Naive B cell (primary cell): ENCODE data around the gene APBB1IP. TPM values are rescaled to one million over a fixed set of nuclear protein-coding genes. Genes with fewer than 3 reads are reported as not detected.
"Not testable (repeated sequence)": the region's sequence is repeated elsewhere in the genome, so short reads cannot be mapped to it uniquely, and the experiment has no call there.

ENCODE experiments used
- ATAC-seq, 2 donors: fragments of 150-1000 bp; cut with Tn5 transposase; 2 replicates each; pipeline ENCODE4 v1.10.0; 2021; ENCODE audit warnings: low read depth in 2 of 2, mild to moderate bottlenecking in 2 of 2, moderate library complexity in 2 of 2
- DNase-seq: peaks from one replicate; pipeline ENCODE4 v3.0.0; 2022
- H3K27ac Mint-ChIP-seq, 6 donors: one replicate each; pipeline ENCODE4 v1.8.0; 2020 to 2022; ENCODE audit warnings: mild to moderate bottlenecking in 6 of 6, mixed read lengths in 6 of 6, moderate library complexity in 5 of 6, inconsistent platforms in 2 of 6
- H3K27me3 Mint-ChIP-seq, 3 donors: one replicate each; pipeline ENCODE4 v1.8.0; 2021 to 2022; ENCODE audit warnings: mixed read lengths in 3 of 3, mild to moderate bottlenecking in 1 of 3
- H3K36me3 Mint-ChIP-seq, 2 donors: one replicate each; pipeline ENCODE4 v1.8.0; 2020 to 2022; ENCODE audit warnings: mixed read lengths in 2 of 2, inconsistent platforms in 1 of 2, mild to moderate bottlenecking in 1 of 2
- H3K4me1 Mint-ChIP-seq, 3 donors: one replicate each; pipeline ENCODE4 v1.8.0; 2020 to 2022; ENCODE audit warnings: mixed read lengths in 3 of 3, inconsistent platforms in 1 of 3, mild to moderate bottlenecking in 1 of 3, moderate library complexity in 1 of 3
- H3K4me3 Mint-ChIP-seq, 8 donors: one replicate each; pipeline ENCODE4 v1.8.0; 2020 to 2022; ENCODE audit warnings: mild to moderate bottlenecking in 8 of 8, mixed read lengths in 8 of 8, moderate library complexity in 8 of 8, inconsistent platforms in 2 of 8
- H3K9me3 Mint-ChIP-seq, 7 donors: one replicate each; pipeline ENCODE4 v1.8.0; 2020 to 2022; ENCODE audit warnings: mixed read lengths in 7 of 7, mild to moderate bottlenecking in 5 of 7, inconsistent platforms in 2 of 7, moderate library complexity in 1 of 7
- polyA plus RNA-seq, 6 donors: library from polyadenylated mRNA; unstranded; fragments of 300-500 nt; fragmentation: Illumina TruSeq; gene quantifications; one replicate each; pipeline ENCODE4 v1.2.3, GENCODE V29; 2021; ENCODE audit warnings: low read depth in 6 of 6

Gene APBB1IP
- polyA plus RNA-seq, result 10 to 100 TPM; 40.1 to 76.1 (median 45.0) TPM

GRCh38 chr10:26437637-26438461 is at the start of gene APBB1IP:
TSS of gene APBB1IP (plus strand) at chr10:26438341. CDS start at chr10:26492327, 53,986 bp downstream.
- Mint-ChIP-seq H3K27me3 (no peaks in the 10 kb centered on the region), H3K27ac (peak within 1 kb of the TSS; percentile 93 to 96 (median 96)), H3K4me3 (peak within 1 kb of the TSS; percentile 85 to 98 (median 94)), H3K36me3 (peaks cover 0 to 11% of the 10 kb centered on the region in 2 donors), H3K4me1 (peaks cover 51 to 56% (median 52%) of the 10 kb centered on the region in 3 donors), H3K9me3 (no peaks in the 10 kb centered on the region)
- peak; percentile 75 to 76 for ATAC-seq
- peak; percentile 70 for DNase-seq

GRCh38 chr10:26389533-26389932 is 48.6 kb upstream of the APBB1IP start:
- no peak for DNase-seq
- Mint-ChIP-seq H3K9me3 (peaks cover 3 to 12% (median 5%) of the 10 kb centered on the region in 7 donors), H3K27me3 (peaks cover 5 to 20% (median 13%) of the 10 kb centered on the region in 3 donors), H3K4me3 (no peak overlapping the region), H3K36me3 (peaks cover 4 to 7% of the 10 kb centered on the region in 2 donors), H3K27ac (no peak overlapping the region), H3K4me1 (peaks cover 5 to 10% (median 8%) of the 10 kb centered on the region in 3 donors)
- no peak for ATAC-seq

- H3K27ac Mint-ChIP-seq, result no peak overlapping the region
- H3K9me3 Mint-ChIP-seq, result peaks cover 3 to 12% (median 5%) of the 10 kb centered on the region in 7 donors
- DNase-seq, result peak; percentile 4
- H3K27me3 Mint-ChIP-seq, result peaks cover 5 to 20% (median 13%) of the 10 kb centered on the region in 3 donors
- peak; percentile 68 to 90 for ATAC-seq
- H3K4me3 Mint-ChIP-seq, result peak overlapping the region; percentile 23 to 85 (median 62)
- H3K36me3 Mint-ChIP-seq, result peaks cover 4 to 7% of the 10 kb centered on the region in 2 donors
- H3K4me1 Mint-ChIP-seq, result peaks cover 5 to 10% (median 8%) of the 10 kb centered on the region in 3 donors
Observed at GRCh38 chr10:26391701-26392695, 46.1 kb upstream of the APBB1IP start.

GRCh38 chr10:26398353-26398752 is 39.8 kb upstream of the APBB1IP start:
- H3K4me3 Mint-ChIP-seq, ATAC-seq, H3K4me1 Mint-ChIP-seq, H3K9me3 Mint-ChIP-seq, DNase-seq: not testable (repeated sequence)
- H3K27me3 Mint-ChIP-seq, result peaks cover 8 to 11% (median 11%) of the 10 kb centered on the region in 3 donors
- H3K27ac Mint-ChIP-seq, result peak overlapping the region in 1 of 6 donors; percentile 68
- H3K36me3 Mint-ChIP-seq, result peaks cover 0 to 17% of the 10 kb centered on the region in 2 donors

GRCh38 chr10:26407406-26407969 is 30.7 kb upstream of the APBB1IP start:
- no peak for ATAC-seq
- Mint-ChIP-seq H3K27ac (peak overlapping the region in 1 of 6 donors; percentile 61), H3K27me3 (no peaks in the 10 kb centered on the region), H3K4me3 (no peak overlapping the region), H3K36me3 (no peaks in the 10 kb centered on the region), H3K9me3 (no peaks in the 10 kb centered on the region), H3K4me1 (peaks cover 8 to 17% (median 11%) of the 10 kb centered on the region in 3 donors)
- no peak for DNase-seq

- peak; percentile 25 to 43 for ATAC-seq
- Mint-ChIP-seq H3K36me3 (no peaks in the 10 kb centered on the region), H3K4me3 (no peak overlapping the region), H3K9me3 (no peaks in the 10 kb centered on the region), H3K27me3 (no peaks in the 10 kb centered on the region), H3K27ac (peak overlapping the region in 1 of 6 donors; percentile 25), H3K4me1 (peaks cover 12 to 28% (median 17%) of the 10 kb centered on the region in 3 donors)
- DNase-seq, result no peak
Observed at GRCh38 chr10:26408858-26409494, 29.2 kb upstream of the APBB1IP start.

- H3K9me3 Mint-ChIP-seq, result no peaks in the 10 kb centered on the region
- DNase-seq, result no peak
- H3K36me3 Mint-ChIP-seq, result no peaks in the 10 kb centered on the region
- no peak overlapping the region for H3K27ac Mint-ChIP-seq
- H3K4me1 Mint-ChIP-seq, result peaks cover 12 to 29% (median 17%) of the 10 kb centered on the region in 3 donors
- ATAC-seq, result no peak
- no peak overlapping the region for H3K4me3 Mint-ChIP-seq
- H3K27me3 Mint-ChIP-seq, result no peaks in the 10 kb centered on the region
Observed at GRCh38 chr10:26410356-26410755, 27.8 kb upstream of the APBB1IP start.

GRCh38 chr10:26412932-26413331 is 25.2 kb upstream of the APBB1IP start:
- Mint-ChIP-seq H3K27me3 (no peaks in the 10 kb centered on the region), H3K36me3 (no peaks in the 10 kb centered on the region), H3K27ac (no peak overlapping the region), H3K9me3 (no peaks in the 10 kb centered on the region), H3K4me3 (no peak overlapping the region), H3K4me1 (peaks cover 12 to 35% (median 17%) of the 10 kb centered on the region in 3 donors)
- DNase-seq (no peak), ATAC-seq (no peak)

GRCh38 chr10:26413375-26413774 is 24.8 kb upstream of the APBB1IP start:
- peaks cover 10 to 31% (median 16%) of the 10 kb centered on the region in 3 donors for H3K4me1 Mint-ChIP-seq
- no peaks in the 10 kb centered on the region for H3K36me3 Mint-ChIP-seq
- no peak for ATAC-seq
- no peaks in the 10 kb centered on the region for H3K9me3 Mint-ChIP-seq
- H3K27ac Mint-ChIP-seq, result peak overlapping the region in 1 of 6 donors; percentile 72
- DNase-seq, result no peak
- H3K27me3 Mint-ChIP-seq, result no peaks in the 10 kb centered on the region
- H3K4me3 Mint-ChIP-seq, result no peak overlapping the region

- H3K36me3 Mint-ChIP-seq, result no peaks in the 10 kb centered on the region
- no peak for ATAC-seq
- no peaks in the 10 kb centered on the region for H3K9me3 Mint-ChIP-seq
- H3K27ac Mint-ChIP-seq, result no peak overlapping the region
- no peak for DNase-seq
- no peaks in the 10 kb centered on the region for H3K27me3 Mint-ChIP-seq
- H3K4me1 Mint-ChIP-seq, result peaks cover 5 to 18% (median 7%) of the 10 kb centered on the region in 3 donors
- no peak overlapping the region for H3K4me3 Mint-ChIP-seq
Observed at GRCh38 chr10:26417136-26417535, 21.0 kb upstream of the APBB1IP start.

GRCh38 chr10:26422977-26423376 is 15.2 kb upstream of the APBB1IP start:
- Mint-ChIP-seq H3K27ac (no peak overlapping the region), H3K27me3 (no peaks in the 10 kb centered on the region), H3K9me3 (peaks cover 0 to 4% (median 0%) of the 10 kb centered on the region in 7 donors), H3K4me3 (no peak overlapping the region), H3K4me1 (no peaks in the 10 kb centered on the region), H3K36me3 (no peaks in the 10 kb centered on the region)
- DNase-seq (no peak), ATAC-seq (no peak)

GRCh38 chr10:26423722-26424121 is 14.4 kb upstream of the APBB1IP start:
- Mint-ChIP-seq H3K27me3 (no peaks in the 10 kb centered on the region), H3K9me3 (peaks cover 0 to 4% (median 0%) of the 10 kb centered on the region in 7 donors), H3K4me3 (no peak overlapping the region), H3K4me1 (no peaks in the 10 kb centered on the region), H3K27ac (no peak overlapping the region), H3K36me3 (no peaks in the 10 kb centered on the region)
- DNase-seq (no peak), ATAC-seq (no peak)
